TTC549 (cell line): Measurements from ENCODE around the gene RFT1.

Source experiments
- FAIRE-seq: peaks from 2 replicates; lab custom pipeline; 2012; peaks lifted over from hg19 to GRCh38; lab: Jason Lieb, UNC

RFT1 gene, protein sequence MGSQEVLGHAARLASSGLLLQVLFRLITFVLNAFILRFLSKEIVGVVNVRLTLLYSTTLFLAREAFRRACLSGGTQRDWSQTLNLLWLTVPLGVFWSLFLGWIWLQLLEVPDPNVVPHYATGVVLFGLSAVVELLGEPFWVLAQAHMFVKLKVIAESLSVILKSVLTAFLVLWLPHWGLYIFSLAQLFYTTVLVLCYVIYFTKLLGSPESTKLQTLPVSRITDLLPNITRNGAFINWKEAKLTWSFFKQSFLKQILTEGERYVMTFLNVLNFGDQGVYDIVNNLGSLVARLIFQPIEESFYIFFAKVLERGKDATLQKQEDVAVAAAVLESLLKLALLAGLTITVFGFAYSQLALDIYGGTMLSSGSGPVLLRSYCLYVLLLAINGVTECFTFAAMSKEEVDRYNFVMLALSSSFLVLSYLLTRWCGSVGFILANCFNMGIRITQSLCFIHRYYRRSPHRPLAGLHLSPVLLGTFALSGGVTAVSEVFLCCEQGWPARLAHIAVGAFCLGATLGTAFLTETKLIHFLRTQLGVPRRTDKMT

DNA sequence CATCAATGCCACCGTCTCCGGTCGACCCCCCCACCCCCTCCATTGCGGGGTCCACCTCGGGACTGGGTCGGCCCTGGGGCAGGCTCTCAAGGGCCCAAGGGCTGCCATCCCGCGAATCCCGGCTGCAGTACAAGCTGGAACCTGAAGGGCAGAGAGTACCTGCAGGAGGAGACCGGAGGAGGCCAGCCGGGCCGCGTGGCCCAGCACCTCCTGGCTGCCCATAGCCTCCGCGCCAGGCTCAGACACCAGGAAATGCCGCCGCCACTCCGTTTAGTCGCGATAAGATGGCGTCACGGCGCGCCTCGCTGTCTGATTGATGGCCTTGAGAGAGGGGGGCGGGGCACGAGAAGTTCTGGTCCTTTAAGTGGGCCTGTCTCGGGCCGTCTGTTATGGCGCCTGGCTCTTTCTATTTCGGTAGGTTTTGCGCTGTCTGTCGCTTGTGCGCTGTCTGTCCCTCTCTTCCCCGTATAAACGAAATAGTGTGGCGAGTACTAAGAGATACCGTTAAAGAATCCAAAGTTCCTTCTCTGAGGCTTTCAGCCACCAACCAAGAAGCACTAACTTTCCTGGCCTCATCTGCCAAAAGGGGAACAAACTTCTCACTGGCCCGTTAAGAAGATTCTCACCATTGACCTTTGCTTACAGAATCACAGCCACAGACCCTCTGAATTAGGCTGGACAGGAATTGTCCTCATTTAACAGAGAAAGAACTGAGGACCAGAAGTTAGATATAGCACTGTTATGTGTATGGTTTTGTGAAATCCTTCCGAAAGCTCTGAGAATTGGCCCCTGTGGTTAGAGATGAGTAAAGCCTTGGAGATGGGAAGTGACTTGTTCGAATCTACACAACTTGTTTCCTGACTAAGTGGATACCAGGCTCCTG, at the start of gene RFT1:
Gene RFT1, minus strand, starts transcription at position 257 of the 883 bp plus-strand sequence. Its CDS starts 35 bp downstream, at position 222.
- no peak for FAIRE-seq

DNA sequence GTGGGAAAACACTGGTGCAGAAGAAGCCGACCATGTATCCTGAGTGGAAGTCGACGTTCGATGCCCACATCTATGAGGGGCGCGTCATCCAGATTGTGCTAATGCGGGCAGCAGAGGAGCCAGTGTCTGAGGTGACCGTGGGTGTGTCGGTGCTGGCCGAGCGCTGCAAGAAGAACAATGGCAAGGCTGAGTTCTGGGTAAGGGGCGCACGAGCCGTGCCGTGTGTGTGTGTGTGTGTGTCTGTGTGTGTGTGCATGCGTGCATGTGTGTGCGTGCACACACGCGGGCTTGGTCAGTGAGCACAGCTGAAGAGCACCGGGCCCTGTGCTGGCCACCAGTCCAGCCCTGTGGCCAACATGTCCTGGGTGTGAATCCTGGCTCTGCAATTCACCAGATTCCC, 49.3 kb upstream of the RFT1 start:
- FAIRE-seq: no peak

DNA sequence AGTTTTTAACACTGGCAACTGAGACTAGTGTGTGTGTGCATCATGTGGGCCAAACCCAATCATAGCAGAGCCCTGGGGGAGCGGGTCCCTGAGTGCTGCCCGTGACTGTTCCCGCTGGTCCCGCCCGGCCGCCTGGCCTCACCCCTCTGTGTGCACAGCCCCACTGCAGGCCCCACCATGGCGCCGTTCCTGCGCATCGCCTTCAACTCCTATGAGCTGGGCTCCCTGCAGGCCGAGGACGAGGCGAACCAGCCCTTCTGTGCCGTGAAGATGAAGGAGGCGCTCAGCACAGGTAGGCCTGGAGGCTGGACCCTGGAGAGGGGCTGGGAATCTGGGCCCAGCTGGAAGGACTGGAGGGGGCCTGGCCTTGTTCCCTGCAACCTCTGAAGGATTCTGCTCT, 48.0 kb upstream of the RFT1 start:
- FAIRE-seq: no peak

DNA sequence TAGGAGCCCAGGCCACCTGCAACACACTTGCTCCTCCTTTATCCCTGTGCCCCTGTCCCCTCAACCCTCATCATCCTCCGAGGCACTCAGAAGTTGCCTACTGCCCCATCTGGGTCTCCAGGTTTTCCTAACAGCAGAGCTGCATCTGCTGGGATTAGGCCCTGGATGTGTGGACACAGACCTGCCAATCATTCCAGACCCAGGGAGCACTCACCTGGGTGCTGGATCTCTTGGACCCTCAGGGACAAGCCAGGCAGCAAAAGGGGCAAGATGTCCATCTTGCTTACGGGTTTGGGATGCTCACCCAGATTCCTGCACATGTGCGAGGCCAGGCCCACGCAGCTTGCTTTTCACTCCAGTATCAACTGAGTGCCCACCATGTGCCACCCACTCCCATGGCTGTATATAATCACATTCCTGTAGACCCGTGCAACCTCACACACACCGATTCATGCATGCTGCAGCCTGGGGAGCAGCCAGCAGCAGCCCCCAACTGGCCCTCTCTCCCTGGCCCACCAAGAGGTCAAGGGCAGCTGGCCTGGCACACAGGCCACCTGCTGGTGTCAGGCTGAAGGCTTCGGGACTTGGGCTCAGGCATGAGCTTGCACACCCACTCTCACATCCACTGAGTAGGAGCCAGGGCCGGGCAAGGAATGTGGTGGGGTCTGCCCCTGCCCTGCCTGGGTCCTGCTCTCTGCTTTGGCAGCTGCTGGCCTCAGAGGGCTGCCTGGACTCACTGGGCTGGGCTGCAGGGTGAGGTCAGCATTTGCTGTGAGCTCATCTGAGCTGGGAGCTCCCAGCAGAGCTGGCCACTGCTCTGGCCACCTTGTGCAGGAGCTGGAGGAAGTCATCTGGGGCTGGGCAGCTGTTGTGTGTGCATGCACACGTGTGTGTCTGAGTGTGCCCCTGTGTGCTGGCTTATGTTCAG, 45.6 kb upstream of the RFT1 start:
- FAIRE-seq: no peak

DNA sequence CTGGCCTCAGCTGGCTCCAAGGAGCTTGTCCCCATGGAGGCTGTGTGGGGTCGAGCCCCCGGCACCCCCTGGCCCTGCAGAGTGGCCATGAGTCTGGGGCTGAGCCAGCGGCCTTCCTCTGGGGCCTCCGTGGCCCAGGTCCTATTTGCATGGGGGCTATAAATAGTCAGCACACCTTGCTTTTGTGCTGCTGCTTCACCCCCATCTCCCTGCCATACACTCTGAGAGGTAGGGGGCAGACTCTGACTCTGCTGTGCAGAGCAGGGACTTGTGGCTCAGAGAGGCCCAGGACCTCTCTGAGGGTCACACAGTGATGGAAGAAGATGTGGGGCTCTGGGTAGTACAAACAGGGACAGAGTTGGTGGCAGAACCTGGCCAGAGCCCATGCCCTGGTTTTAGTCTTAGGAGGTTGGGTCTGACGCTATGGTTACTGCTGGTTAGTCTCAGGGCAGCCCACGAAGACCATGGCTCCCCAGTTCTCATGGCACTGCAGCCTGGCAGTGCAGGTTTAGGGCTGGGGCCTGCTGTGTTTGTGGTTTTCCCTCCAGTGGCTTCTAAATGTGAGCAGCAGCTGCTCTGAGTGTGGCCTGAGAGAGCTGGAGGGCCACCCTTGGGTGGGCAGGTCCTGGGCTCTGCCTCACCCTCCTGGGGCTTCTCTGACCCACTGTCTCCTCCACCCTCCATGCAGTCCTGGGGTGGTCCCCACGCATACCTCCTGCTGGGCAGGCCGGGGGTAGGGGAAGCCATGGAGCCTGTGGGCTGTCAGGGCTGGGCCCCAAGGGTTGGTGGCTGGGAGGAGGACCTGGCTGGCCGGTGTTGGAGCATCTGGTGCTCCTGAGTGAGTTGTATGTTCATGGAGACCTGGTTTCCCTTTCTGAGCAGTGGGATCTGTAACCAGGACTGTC, 44.4 kb upstream of the RFT1 start:
- FAIRE-seq: no peak

DNA sequence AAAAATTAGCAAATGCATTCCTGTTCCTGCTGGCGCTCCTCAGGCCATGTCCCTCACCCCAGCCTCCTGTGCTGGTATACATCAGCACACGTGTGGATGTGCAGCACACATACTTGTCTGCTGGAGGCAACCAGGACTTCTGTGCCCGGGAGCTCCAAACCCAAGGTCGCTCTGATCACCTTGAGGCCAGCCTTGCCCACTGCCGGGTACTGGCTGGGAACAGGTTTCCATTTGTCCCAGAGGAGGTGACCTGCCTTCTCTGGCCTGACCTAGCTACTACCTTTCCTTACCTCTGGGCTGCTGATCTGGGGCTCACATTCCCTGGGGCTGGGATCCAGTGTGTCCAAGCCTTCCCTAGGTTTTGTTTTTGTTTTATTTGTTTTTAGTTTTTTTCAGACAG, 42.9 kb upstream of the RFT1 start:
- FAIRE-seq: no peak

DNA sequence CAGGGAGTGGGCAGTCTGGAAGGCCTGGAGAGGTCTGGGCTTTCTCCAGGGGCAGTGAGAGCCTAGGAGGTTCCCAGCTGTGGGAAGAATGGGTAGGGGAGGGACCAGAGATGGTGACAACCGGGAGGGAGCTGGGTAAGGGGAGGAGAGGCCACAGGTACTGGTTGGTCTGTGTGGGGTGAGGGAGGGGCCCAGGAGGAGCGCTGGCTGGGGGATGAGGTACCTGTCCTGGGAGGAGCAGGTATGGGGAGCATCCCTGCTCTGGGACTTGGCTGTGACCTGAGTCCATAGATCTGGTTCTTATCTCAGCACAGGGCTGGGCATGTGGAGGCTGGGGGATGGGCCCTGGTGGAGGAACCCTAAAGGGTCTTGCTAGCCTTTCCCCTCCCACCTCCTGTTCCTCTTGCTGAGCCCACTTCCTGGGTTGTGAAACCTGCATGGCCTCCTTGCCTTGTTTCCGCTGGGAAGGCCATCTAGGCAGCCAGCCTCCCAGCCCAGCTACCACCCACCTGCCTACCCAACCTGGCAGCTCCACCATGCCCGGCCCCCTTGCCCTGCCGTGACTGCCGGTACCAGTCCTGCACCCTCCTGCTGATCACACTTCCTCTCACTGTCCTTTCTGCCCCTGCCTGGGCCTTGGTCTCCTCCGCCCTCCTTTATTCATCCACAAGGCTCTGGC, 41.7 kb upstream of the RFT1 start:
- FAIRE-seq: no peak

DNA sequence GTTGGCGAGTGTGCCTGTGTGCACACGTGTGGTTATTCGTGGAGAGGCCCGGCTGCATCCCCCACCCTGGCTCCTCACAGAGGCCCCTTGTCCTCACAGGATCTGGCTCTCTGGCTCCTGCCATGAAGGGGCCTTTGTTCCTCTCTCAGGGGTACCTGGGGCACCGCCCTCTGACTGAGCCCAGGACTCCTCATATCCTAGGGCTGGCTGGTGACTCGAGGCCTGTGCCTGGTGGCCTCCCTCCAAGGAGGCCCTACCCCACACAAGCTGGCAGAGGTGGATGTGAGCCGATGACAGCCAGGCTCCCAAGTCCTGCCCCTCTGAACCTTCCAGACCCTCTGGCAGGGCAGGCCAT, 40.8 kb upstream of the RFT1 start:
- no peak for FAIRE-seq

DNA sequence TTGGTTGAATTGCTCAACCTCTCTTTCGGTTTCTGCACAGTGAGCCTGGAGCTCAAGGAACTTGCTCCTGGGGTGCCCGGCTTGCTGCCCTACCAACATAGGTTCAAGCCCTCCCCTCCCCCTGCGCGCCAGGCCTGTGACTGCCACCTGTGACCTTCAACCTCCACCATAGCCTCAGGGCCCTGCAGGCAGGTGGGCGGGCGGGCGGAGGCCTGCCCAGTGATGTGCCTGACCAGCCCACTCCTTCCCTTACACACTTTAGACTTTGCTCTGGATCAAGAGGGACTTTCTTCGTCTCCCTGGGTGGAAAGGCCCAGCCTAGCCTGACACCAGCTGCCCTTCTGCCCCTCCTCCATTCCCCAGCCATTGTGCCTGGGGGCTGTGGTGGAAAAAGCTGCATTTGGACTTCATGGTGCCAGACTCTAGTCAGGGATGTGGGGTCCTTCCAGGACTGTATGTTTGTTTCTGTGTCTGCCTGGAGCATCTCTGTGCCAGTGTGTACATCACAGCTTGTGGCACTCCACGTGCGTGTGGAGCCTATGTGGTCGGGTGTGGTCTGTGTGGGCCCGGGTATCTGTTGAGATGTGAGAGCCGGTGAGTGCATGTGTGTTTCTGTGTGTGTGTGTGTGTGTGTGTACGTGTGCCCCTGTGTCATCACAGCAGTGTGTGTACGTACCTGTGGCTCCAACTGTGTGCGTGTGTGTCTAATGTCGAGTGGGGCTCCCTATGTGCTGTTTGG, 40.3 kb upstream of the RFT1 start:
- no peak for FAIRE-seq

DNA sequence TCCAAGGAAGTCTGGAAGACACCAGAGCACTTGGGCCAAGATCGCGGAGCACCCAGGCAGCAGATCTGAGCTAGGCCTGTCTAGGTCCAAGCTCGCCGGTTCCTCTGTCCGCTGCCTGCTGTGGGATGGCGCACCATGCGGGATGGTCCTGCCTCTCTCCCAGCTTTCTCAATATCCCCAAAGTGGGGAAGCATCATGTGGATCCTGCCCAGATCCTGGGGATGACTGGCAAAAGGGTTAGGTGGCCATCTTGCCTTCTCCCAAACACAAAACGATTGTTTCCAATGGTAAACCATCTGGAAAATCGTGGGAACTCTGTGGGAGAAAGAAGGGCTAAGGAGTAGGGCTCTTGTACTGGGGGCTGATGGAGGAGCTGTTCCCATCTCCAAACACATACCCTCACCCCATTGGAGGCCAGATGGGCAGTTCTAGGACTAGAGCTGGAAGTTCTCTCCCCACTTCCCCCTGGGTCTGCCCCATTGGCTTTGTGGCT, 39.6 kb upstream of the RFT1 start:
- FAIRE-seq: no peak

DNA sequence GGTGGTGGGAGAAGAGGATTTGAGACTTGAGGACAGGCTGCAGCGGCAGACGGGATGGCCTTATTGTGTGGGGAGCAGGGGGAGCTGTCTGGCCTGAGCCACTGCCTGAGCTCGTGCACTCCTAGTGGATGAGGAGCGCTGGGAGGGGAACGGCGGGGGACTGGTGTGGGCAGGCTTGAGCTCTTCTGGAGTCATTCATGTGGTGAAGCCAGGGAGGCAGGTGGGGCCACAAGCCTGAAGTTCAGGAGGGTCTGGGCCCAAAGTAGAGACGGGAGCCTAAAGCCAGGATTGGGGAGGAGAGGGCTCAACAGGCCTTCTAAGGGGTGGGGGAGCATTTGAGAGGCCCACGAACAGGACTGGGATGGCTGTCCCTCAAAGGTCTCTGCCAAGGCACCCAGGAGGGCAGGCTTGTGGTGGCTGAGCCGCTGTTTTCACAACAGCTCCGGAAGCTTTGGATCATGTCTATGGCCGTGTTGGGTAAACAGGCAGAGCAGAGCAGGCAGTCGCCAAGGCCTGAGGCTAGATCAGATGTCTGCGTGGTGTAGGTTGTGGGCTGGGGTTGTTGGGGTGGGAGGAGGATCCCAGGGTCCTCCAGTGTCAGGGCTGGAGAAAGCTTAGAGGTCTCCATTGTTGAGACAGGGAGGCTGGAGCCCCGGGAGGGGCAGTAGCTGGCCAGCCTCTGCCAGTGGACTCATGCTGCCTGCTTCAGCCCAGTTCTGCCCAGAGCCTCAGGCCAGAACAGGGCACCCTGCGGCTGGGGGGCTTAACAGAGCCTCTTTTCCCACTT, 39.0 kb upstream of the RFT1 start:
- FAIRE-seq: no peak

DNA sequence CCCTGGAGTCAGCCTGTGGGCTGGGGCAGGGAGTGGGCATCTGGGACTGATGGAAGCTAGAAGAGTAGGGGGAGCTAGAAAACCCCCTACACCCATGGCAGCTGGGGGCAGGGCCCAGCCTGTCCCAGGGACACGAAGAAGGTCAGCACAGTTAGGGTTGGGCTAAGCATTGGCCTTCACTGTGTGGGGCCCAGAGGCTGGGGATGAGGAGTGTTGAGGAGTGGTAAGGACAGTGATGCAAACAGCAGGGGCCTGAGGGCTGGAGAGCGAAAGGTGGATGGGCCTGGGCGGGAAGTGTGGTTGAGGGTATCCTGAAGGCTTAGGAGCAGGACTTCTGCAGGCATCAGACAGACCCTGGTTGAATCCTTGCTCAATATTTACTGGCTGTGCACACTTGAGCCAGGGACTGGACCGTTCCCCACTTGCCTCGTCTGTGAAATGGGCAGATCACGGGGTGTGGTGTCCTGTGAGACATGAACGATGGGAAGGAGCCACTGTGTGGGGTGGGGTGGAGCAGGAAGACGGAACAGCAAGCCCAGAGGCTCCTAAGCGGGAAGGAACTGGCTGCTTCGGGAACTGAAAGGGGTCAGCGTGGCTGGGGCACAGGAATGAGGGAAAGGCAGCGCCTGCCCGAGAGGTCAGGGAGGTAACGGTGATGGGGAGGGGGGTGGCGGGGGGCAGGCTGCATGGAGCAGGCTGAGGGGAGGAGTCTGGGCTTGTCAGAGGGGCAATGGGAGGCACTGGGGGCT, 38.1 kb upstream of the RFT1 start:
- no peak for FAIRE-seq

DNA sequence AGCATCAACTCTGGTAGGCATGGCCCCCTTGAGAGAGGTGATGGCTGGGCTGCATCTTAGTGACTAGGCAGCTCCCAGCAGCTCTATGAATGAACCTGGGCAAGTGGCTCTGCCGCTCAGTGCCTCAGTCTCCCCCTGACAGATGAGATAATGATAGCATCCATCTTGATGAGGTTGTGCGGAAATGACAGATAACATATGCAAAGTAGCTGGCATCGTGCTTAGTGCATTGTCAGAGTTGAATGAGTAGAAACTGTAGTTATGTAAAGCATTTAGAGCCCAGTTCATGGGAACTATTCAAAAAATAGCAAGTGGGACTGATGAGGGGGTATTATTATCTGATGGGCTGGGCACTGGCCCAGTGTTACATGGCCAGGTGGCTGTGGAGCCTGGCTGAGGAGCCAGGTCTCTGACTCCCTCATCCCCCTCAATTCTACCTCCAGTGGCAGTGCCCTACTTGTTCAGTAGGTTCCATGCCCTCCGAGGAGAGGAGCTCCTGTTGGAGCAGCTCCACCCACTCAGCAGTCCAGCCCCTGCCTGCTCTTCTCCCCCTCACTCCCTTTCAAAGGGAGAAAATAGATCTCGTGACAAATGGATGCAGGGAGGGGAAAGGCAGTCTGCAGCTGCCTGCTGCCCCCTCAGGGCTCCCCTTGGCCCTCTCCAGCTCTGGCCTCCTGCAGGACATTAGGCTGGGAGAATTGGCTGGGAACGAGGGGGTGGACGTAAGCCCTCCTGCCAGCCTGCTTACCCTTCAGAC, 37.4 kb upstream of the RFT1 start:
- FAIRE-seq: no peak

DNA sequence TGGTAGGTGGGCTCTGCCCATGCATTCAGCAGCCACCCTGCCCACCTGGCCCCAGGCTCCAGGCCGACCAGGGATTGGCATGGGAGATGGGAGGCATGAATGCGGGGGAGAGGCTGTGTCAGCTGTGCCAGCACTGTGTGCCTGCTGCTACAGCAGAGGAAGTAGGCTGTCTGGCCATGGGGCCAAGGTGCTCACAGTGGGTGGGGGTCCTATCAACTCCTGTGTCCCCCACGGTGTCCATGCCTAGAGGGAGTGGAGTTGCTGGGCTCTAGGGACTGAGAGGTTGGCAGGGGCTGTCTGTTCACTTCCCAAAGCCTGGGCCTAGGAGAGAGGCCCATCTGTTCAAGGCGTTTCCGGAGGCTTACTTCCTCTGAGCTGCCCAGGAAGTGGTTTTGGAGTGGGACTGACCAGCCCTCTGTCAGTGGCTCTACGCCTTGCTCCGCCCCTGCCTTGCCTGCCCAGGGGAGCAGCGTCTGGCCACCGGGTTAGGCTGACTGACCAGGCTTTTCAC, 36.6 kb upstream of the RFT1 start:
- no peak for FAIRE-seq

DNA sequence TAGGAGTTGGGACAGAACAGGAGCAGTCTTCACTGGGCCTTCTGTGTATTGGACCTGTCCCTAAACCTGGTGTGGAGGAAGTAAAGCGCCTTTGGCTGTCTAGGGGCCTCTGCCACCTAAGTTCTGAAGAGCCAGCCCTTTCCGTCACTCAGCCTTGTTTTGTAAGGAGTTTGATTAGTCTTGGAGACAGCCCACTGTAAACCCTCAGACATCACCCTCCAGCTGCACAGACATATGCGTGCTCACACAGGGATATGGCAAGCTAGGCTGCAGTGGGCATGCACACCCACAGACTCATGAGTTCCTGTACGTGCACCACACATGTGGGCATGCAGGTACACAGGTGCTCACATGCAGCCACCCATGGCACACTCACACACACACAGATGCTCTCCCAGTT, 36.0 kb upstream of the RFT1 start:
- FAIRE-seq: no peak

DNA sequence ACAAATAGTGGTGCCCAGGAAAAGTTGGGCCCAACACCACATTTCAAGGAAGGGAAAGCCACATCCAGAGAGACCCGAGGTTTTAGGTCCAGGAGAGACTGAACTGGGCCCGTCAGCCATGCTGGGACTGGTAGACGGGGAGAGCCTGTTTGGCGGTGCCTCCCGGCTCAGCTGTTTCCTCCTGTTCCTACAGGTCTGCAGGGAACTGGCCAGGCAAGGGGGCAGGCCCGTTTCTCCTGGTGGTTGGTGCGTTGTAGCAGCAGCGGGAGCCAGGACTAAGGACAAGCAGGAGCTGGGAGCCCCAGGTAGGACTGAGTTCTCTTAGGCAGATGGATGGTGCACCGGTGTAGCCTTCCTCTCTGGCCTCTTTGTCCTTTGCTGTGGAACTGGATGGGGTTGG, 34.7 kb upstream of the RFT1 start:
- no peak for FAIRE-seq
